ENCODE data around the gene ACSL1.
A peak's percentile ranks its signal among the peaks of the same experiment; 100 is the strongest.

Gene ACSL1

DNA sequence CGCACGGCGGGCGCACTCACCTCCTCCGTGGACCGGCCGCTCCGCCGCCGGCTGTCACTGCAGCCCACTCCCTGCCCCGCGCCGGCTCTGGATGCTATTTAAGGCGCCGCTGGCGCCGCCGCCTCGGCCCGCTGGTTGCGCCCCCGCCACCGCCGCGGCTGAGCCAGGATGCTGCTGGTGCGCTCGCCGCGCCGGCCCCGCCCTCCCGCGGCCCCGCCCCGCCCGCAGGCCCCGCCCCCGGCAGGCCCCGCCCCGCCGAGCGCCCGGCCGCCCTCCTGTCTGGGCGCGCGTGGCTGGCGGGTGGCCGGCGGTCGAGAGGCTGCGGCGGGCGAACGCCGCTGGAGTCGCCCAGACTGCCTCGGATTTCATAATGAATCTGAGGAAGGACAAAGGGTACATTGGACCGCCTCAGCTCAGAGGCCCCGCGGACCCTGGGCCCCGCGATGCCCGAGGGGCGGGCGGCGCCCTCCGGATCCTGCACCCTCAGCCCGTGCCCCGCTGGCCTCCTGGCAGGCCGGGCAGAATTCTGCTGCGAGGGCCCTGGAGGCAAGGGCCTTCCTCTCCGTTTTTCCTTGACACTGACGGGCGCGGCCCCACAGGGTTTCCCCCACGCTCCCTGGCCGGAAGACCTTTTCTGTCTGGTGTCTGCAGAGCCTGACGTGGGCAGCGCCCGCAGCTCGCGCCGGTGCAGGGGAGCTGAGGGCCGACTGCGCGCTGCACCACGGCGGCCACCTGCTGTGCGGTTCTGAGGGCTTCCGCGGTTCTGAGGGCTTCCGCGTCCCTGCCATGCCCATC, at the start of gene ACSL1:
TSS of gene ACSL1 (minus strand) at position 73 of the 795 bp plus-strand sequence. CDS start 22,454 bp downstream, outside the sequence.
- DNase-seq (ENCODE audit: low spot score) (peak; percentile 94), FAIRE-seq (no peak)

GRCh38 chr4:184873054-184873453, 47.3 kb upstream of the ACSL1 start:
- no peak for FAIRE-seq
- DNase-seq (ENCODE audit: low spot score): no peak

- DNase-seq (ENCODE audit: low spot score) (no peak), FAIRE-seq (no peak)
Measured at GRCh38 chr4:184870718-184871117, 45.0 kb upstream of the ACSL1 start.

GRCh38 chr4:184868623-184869022, 42.9 kb upstream of the ACSL1 start:
- FAIRE-seq: no peak
- no peak for DNase-seq (ENCODE audit: low spot score)

DNA sequence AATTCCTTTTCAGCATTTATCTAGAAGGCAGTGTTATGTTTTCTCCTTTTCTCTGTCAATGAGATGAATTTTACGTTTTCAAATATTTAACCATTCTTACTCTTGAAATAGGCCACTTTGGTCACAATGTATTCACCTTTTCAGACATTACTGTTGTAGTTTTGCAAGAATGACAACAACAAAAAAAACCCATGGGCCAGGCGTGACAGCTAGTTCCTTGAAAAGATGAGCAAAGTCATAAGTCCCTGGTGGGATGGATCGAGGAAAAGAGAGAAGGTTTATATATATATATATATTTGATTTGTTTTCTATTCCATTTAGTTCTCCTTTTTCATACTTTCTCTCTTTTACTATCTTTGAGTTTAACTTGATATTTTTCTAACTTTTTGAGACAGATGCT, 38.1 kb upstream of the ACSL1 start:
- no peak for FAIRE-seq
- no peak for DNase-seq (ENCODE audit: low spot score)

DNA sequence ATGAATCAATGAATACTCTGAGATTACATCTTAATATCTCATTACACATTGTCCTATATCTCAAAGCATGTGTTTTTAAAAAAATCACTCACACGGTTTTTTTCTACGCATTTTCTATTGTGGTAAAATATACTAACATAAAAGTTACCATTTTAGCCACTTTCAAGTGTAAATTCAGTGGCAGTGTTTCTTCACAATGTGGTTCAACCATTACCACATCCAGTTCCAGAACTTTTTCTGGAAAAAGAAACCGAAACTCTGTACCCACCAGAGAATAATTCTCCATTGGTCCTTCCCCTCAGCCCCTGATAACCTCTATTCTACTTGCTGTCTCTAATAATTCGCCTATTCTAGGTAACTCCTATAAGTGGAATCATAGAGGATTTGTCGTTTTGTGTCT, 35.3 kb upstream of the ACSL1 start:
- no peak for FAIRE-seq
- no peak for DNase-seq (ENCODE audit: low spot score)

DNA sequence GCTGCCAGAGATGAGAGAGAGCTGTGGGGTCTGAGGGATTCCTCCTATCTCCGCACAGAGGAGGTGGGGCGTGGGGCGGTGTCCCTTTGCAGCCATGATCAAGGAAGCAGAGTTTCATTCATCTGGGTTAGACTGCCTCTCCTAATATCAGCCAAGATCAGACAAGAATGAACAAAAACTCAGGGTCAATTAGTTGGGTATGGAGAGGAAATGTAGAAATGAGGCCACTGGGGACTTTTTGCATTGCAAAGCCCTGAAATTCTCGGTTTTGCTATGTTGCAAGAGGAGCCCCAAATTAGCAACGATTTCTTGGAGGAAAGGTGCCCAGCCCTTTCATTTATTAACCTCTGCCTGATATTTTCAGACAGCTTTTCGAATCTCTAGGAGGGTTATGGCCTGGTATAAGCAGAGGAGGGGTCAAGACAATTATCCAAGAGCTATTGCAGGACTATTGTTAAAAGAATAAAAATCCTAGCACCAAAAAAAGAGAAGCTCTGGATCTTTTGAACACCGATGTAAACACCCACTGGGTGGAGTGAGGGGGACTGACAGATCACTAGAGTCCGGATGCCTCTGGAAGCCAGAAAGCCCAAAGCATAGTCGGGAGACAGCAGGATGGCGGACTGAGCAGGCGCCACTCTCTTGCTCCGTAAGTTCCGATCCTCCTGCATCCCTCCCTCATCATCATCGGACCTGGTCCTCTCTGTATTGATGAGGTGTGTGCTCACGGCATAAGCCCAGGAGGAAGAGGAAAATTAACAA, 34.4 kb upstream of the ACSL1 start:
- DNase-seq (ENCODE audit: low spot score): no peak
- no peak for FAIRE-seq

- FAIRE-seq: no peak
Measured at GRCh38 chr4:184857441-184858121, 31.8 kb upstream of the ACSL1 start.

DNA sequence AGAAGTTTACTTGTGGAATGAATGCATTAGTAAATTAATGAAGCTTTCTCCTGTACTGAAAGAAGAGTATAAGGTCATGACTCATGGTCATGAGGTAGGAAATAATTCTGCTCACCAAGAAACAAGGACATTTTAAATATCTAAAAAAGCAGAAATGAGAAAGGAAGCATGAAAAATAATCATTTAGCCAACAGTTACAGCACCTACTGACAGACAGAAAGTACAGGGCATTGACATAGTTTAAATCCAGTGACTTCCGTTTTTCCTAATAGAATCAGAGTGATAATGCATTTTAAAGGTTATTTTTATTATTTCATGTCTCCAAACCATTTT, 30.5 kb upstream of the ACSL1 start:
- FAIRE-seq: no peak

More at GRCh38 chr4:184857441-184858121, 31.8 kb upstream of the ACSL1 start:
- DNase-seq (ENCODE audit: low spot score): no peak

DNA sequence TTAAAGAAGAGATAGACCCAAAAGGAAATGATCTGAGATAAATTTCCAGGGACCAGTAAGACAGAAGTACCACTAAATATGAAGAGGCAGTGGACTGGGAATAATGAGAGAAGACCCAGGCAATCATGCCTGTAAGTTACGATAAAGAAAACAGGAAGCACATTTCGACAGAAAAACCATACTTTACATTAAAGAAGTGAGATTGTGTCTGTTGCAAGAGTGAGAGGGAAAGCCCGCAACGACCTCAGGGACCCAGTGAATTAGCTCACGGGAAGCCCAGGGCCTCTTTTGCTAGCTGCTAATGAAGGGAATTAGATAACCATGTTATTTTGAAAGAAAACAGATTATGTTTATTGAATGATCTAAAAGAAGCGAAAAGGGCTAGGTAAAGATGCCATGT, 28.9 kb upstream of the ACSL1 start:
- FAIRE-seq: no peak
- no peak for DNase-seq (ENCODE audit: low spot score)

More for the DNA sequence above, 30.5 kb upstream of the ACSL1 start:
- no peak for DNase-seq (ENCODE audit: low spot score)

- no peak for DNase-seq (ENCODE audit: low spot score)
- FAIRE-seq: no peak
Measured at GRCh38 chr4:184853436-184853835, 27.7 kb upstream of the ACSL1 start.

DNA sequence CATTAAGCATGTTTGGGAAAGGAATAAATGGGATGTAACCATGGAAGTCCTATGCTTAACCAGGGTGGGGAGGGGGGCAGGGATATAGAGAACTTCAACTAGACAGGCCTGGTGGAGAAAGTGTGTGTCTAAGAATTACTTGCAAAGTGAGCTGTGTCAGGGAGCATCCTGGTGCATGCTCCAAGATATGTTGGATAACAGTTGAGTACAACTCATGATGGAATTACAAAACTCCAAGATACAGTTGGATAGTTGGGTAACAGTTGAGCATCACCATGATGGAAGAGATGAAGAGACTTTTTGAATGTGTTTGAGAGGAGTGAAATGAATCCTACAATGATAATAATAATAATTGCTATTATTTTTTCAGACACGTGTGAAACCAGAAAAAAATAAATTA, 26.1 kb upstream of the ACSL1 start:
- DNase-seq (ENCODE audit: low spot score) (no peak), FAIRE-seq (no peak)

- DNase-seq (ENCODE audit: low spot score) (no peak), FAIRE-seq (no peak)
Measured at GRCh38 chr4:184851200-184851541, 25.4 kb upstream of the ACSL1 start.

- FAIRE-seq (no peak), DNase-seq (ENCODE audit: low spot score) (no peak)
Measured at GRCh38 chr4:184850431-184851199, 24.8 kb upstream of the ACSL1 start.

- no peak for FAIRE-seq
- no peak for DNase-seq (ENCODE audit: low spot score)
Measured at GRCh38 chr4:184850018-184850417, 24.2 kb upstream of the ACSL1 start.

DNA sequence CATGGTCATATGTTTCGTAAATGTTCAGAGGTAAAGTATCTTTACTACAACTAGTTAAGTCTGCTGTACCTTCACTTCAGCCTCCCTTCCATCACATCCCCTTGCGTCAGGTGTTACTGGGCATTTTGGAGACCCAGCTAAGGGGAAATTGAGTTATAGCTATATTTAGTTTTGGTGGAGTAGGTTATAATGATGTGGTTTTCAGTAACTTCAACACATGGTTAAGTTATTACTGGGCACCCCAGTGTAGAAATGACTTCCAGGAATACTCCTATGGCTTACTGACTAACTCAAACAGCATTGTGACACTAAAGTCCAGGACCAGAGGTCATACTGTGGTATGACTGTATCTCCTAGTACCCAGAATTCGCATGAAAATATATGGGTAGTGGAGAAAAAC, 23.4 kb upstream of the ACSL1 start:
- FAIRE-seq: no peak
- no peak for DNase-seq (ENCODE audit: low spot score)

- no peak for DNase-seq (ENCODE audit: low spot score)
- FAIRE-seq: no peak
Measured at GRCh38 chr4:184848510-184848909, 22.7 kb upstream of the ACSL1 start.

DNA sequence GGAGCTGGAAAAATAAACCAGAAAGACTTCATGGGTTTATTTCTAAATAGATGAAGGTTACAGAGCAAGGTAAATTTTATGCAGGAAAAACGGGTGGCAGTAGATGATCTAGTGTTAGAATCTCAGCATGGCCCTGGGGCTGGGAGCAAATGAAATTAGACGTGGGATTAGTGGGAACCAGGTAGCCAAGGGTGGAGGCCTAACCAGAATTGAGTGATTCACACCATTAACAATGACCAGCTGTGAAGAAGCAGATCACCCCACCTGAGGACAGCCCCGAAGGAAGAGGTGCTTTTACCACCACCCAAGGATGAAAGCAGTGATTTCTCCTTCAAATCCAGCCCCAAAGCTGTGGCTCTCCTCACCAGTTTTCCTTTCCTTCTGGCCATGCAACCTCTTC, 20.8 kb upstream of the ACSL1 start:
- DNase-seq (ENCODE audit: low spot score) (no peak), FAIRE-seq (no peak)

GRCh38 chr4:184845367-184846021, 19.7 kb upstream of the ACSL1 start:
- peak; percentile 39 for DNase-seq (ENCODE audit: low spot score)

DNA sequence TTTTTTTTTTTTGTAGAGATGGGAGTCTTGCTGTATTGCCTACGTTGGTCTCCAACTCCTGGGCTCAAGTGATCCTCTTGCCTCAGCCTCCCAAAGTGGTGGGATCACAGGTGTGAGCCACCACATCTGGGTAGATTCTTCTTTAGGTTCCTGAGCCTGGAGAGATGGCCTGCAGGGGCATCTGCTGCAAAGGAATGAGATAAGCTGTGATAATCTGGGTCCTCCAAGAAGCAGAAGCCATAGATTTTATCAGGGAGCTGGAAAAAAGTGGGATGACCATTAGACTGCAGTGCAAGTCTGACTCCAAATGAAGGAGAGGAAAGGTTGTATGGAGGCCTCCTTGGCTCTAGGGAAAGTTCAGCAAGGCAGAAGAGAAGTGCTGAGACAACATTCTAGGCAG, 19.0 kb upstream of the ACSL1 start:
- no peak for DNase-seq (ENCODE audit: low spot score)
- FAIRE-seq: no peak

More at GRCh38 chr4:184845367-184846021, 19.7 kb upstream of the ACSL1 start:
- FAIRE-seq: no peak

DNA sequence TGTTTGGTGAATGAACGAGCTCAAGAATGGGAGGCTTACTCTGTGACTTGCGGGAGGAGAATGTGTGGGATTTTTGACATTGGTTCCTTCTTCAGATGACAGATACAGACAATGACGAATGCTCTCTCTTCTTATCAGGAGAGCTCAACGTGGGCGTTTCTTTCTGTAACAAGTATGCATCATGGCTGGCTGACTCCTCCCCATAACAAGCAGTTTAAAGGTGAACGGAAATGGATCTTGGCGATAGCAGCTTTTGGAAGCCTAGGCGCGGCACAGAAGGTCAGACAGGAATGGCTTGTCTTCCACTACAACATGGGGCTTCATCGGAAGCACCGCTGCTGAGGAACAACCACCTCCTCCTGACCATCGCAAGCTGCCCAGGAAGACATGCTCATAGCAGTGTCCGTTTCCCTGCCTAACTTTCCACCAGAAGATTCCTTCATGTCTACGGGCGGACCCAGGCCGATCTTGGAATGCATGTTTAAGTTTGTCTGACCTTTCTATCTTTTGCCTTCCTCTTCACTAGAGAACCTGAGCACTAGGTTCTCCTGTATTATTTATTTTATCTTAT, 18.3 kb upstream of the ACSL1 start:
- no peak for FAIRE-seq
- no peak for DNase-seq (ENCODE audit: low spot score)
